Measurements from ENCODE around the gene MMP28. TPM values are rescaled to one million over a fixed set of nuclear protein-coding genes. Genes with fewer than 3 reads are reported as not detected.

Gene MMP28
- polyA plus RNA-seq, 2 donors: 14.8 to 21.7 TPM

- Histone ChIP-seq H3K36me3 (ENCODE audit: control insufficient read depth in 2 of 2, insufficient read depth in 2 of 2, low read length in 1 of 2) (no peaks in the 10 kb centered on the region), H3K27ac (ENCODE audit: low read depth in 2 of 2, low read length in 1 of 2) (peak overlapping the region; percentile 68 to 87), H3K27me3 (ENCODE audit: control insufficient read depth in 1 of 2, insufficient read depth in 2 of 2, low read length in 2 of 2) (no peaks in the 10 kb centered on the region), H3K4me1 (ENCODE audit: control insufficient read depth in 2 of 2, insufficient read depth in 2 of 2, low read length in 1 of 2) (peaks cover 0 to 10% of the 10 kb centered on the region in 2 donors), H3K4me3 (ENCODE audit: low read depth in 1 of 2, low read length in 2 of 2) (no peak overlapping the region), H3K9me3 (ENCODE audit: control insufficient read depth in 2 of 2, insufficient read depth in 1 of 2, low read depth in 1 of 2, low read length in 1 of 2) (no peaks in the 10 kb centered on the region)
- 18 to 34% methylated on average over 2 of the region's 2 CpGs for WGBS, 2 donors
Measured at GRCh38 chr17:35788477-35789368, 6.7 kb downstream of the MMP28 start.

GRCh38 chr17:35786941-35787432, 8.5 kb downstream of the MMP28 start:
- no peaks in the 10 kb centered on the region for H3K27me3 ChIP-seq (ENCODE audit: control insufficient read depth in 1 of 2, insufficient read depth in 2 of 2, low read length in 2 of 2)
- no peaks in the 10 kb centered on the region for H3K36me3 ChIP-seq (ENCODE audit: control insufficient read depth in 2 of 2, insufficient read depth in 2 of 2, low read length in 1 of 2)
- no peak overlapping the region for H3K4me3 ChIP-seq (ENCODE audit: low read depth in 1 of 2, low read length in 2 of 2)
- peak overlapping the region; percentile 10 to 62 for H3K27ac ChIP-seq (ENCODE audit: low read depth in 2 of 2, low read length in 1 of 2)
- 18 to 34% methylated on average over 3 of the region's 3 CpGs for WGBS, 2 donors
- H3K9me3 ChIP-seq (ENCODE audit: control insufficient read depth in 2 of 2, insufficient read depth in 1 of 2, low read depth in 1 of 2, low read length in 1 of 2): no peaks in the 10 kb centered on the region
- peaks cover 0 to 10% of the 10 kb centered on the region in 2 donors for H3K4me1 ChIP-seq (ENCODE audit: control insufficient read depth in 2 of 2, insufficient read depth in 2 of 2, low read length in 1 of 2)

- peak overlapping the region; percentile 71 to 88 for H3K27ac ChIP-seq (ENCODE audit: low read depth in 2 of 2, low read length in 1 of 2)
- H3K4me1 ChIP-seq (ENCODE audit: control insufficient read depth in 2 of 2, insufficient read depth in 2 of 2, low read length in 1 of 2): peaks cover 0 to 8% of the 10 kb centered on the region in 2 donors
- no peaks in the 10 kb centered on the region for H3K27me3 ChIP-seq (ENCODE audit: control insufficient read depth in 1 of 2, insufficient read depth in 2 of 2, low read length in 2 of 2)
- WGBS, 2 donors: 42 to 64% methylated on average over 2 of the region's 2 CpGs
- no peaks in the 10 kb centered on the region for H3K36me3 ChIP-seq (ENCODE audit: control insufficient read depth in 2 of 2, insufficient read depth in 2 of 2, low read length in 1 of 2)
- H3K4me3 ChIP-seq (ENCODE audit: low read depth in 1 of 2, low read length in 2 of 2): no peak overlapping the region
- H3K9me3 ChIP-seq (ENCODE audit: control insufficient read depth in 2 of 2, insufficient read depth in 1 of 2, low read depth in 1 of 2, low read length in 1 of 2): no peaks in the 10 kb centered on the region
Measured at GRCh38 chr17:35784895-35785294, 10.5 kb downstream of the MMP28 start.

GRCh38 chr17:35780950-35781349, 14.5 kb downstream of the MMP28 start:
- H3K4me3 ChIP-seq (ENCODE audit: low read depth in 1 of 2, low read length in 2 of 2): no peak overlapping the region
- H3K27ac ChIP-seq (ENCODE audit: low read depth in 2 of 2, low read length in 1 of 2): no peak overlapping the region
- H3K36me3 ChIP-seq (ENCODE audit: control insufficient read depth in 2 of 2, insufficient read depth in 2 of 2, low read length in 1 of 2): peaks cover 0 to 2% of the 10 kb centered on the region in 2 donors
- no peaks in the 10 kb centered on the region for H3K27me3 ChIP-seq (ENCODE audit: control insufficient read depth in 1 of 2, insufficient read depth in 2 of 2, low read length in 2 of 2)
- no peaks in the 10 kb centered on the region for H3K9me3 ChIP-seq (ENCODE audit: control insufficient read depth in 2 of 2, insufficient read depth in 1 of 2, low read depth in 1 of 2, low read length in 1 of 2)
- WGBS, 2 donors: 73 to 75% methylated on average over 3 of the region's 3 CpGs
- H3K4me1 ChIP-seq (ENCODE audit: control insufficient read depth in 2 of 2, insufficient read depth in 2 of 2, low read length in 1 of 2): peaks cover 2 to 11% of the 10 kb centered on the region in 2 donors

- H3K9me3 ChIP-seq (ENCODE audit: control insufficient read depth in 2 of 2, insufficient read depth in 1 of 2, low read depth in 1 of 2, low read length in 1 of 2): no peaks in the 10 kb centered on the region
- peaks cover 4 to 16% of the 10 kb centered on the region in 2 donors for H3K4me1 ChIP-seq (ENCODE audit: control insufficient read depth in 2 of 2, insufficient read depth in 2 of 2, low read length in 1 of 2)
- H3K4me3 ChIP-seq (ENCODE audit: low read depth in 1 of 2, low read length in 2 of 2): no peak overlapping the region
- H3K36me3 ChIP-seq (ENCODE audit: control insufficient read depth in 2 of 2, insufficient read depth in 2 of 2, low read length in 1 of 2): peaks cover 0 to 2% of the 10 kb centered on the region in 2 donors
- H3K27me3 ChIP-seq (ENCODE audit: control insufficient read depth in 1 of 2, insufficient read depth in 2 of 2, low read length in 2 of 2): no peaks in the 10 kb centered on the region
- WGBS, 2 donors: 87 to 88% methylated on average over 16 of the region's 16 CpGs
- H3K27ac ChIP-seq (ENCODE audit: low read depth in 2 of 2, low read length in 1 of 2): peak overlapping the region; percentile 23 to 70
Measured at GRCh38 chr17:35778641-35779196, 16.7 kb downstream of the MMP28 start.

GRCh38 chr17:35775583-35775982, 19.9 kb downstream of the MMP28 start:
- Histone ChIP-seq H3K4me3 (ENCODE audit: low read depth in 1 of 2, low read length in 2 of 2) (peak overlapping the region in 1 of 2 donors; percentile 13), H3K9me3 (ENCODE audit: control insufficient read depth in 2 of 2, insufficient read depth in 1 of 2, low read depth in 1 of 2, low read length in 1 of 2) (no peaks in the 10 kb centered on the region), H3K4me1 (ENCODE audit: control insufficient read depth in 2 of 2, insufficient read depth in 2 of 2, low read length in 1 of 2) (peaks cover 4 to 14% of the 10 kb centered on the region in 2 donors), H3K36me3 (ENCODE audit: control insufficient read depth in 2 of 2, insufficient read depth in 2 of 2, low read length in 1 of 2) (peaks cover 0 to 2% of the 10 kb centered on the region in 2 donors), H3K27ac (ENCODE audit: low read depth in 2 of 2, low read length in 1 of 2) (peak overlapping the region; percentile 70 to 87), H3K27me3 (ENCODE audit: control insufficient read depth in 1 of 2, insufficient read depth in 2 of 2, low read length in 2 of 2) (no peaks in the 10 kb centered on the region)
- WGBS, 2 donors: 41 to 43% methylated on average over 6 of the region's 6 CpGs

GRCh38 chr17:35775039-35775438, 20.4 kb downstream of the MMP28 start:
- H3K4me3 ChIP-seq (ENCODE audit: low read depth in 1 of 2, low read length in 2 of 2): peak overlapping the region in 1 of 2 donors; percentile 13
- H3K9me3 ChIP-seq (ENCODE audit: control insufficient read depth in 2 of 2, insufficient read depth in 1 of 2, low read depth in 1 of 2, low read length in 1 of 2): no peaks in the 10 kb centered on the region
- H3K4me1 ChIP-seq (ENCODE audit: control insufficient read depth in 2 of 2, insufficient read depth in 2 of 2, low read length in 1 of 2): peaks cover 4 to 14% of the 10 kb centered on the region in 2 donors
- H3K36me3 ChIP-seq (ENCODE audit: control insufficient read depth in 2 of 2, insufficient read depth in 2 of 2, low read length in 1 of 2): peaks cover 0 to 2% of the 10 kb centered on the region in 2 donors
- WGBS, 2 donors: 56% methylated on average over 5 of the region's 5 CpGs
- H3K27ac ChIP-seq (ENCODE audit: low read depth in 2 of 2, low read length in 1 of 2): peak overlapping the region; percentile 70 to 87
- H3K27me3 ChIP-seq (ENCODE audit: control insufficient read depth in 1 of 2, insufficient read depth in 2 of 2, low read length in 2 of 2): no peaks in the 10 kb centered on the region

GRCh38 chr17:35774499-35774898, 20.9 kb downstream of the MMP28 start:
- Histone ChIP-seq H3K27ac (ENCODE audit: low read depth in 2 of 2, low read length in 1 of 2) (peak overlapping the region; percentile 70 to 87), H3K9me3 (ENCODE audit: control insufficient read depth in 2 of 2, insufficient read depth in 1 of 2, low read depth in 1 of 2, low read length in 1 of 2) (peaks cover 0 to 2% of the 10 kb centered on the region in 2 donors), H3K4me1 (ENCODE audit: control insufficient read depth in 2 of 2, insufficient read depth in 2 of 2, low read length in 1 of 2) (peaks cover 4 to 14% of the 10 kb centered on the region in 2 donors), H3K36me3 (ENCODE audit: control insufficient read depth in 2 of 2, insufficient read depth in 2 of 2, low read length in 1 of 2) (peaks cover 0 to 2% of the 10 kb centered on the region in 2 donors), H3K27me3 (ENCODE audit: control insufficient read depth in 1 of 2, insufficient read depth in 2 of 2, low read length in 2 of 2) (no peaks in the 10 kb centered on the region), H3K4me3 (ENCODE audit: low read depth in 1 of 2, low read length in 2 of 2) (no peak overlapping the region)
- WGBS, 2 donors: 35 to 39% methylated on average over 4 to 5 of the region's 5 CpGs

GRCh38 chr17:35773679-35774425, 21.6 kb downstream of the MMP28 start:
- 35 to 51% methylated on average over 10 of the region's 10 CpGs for whole genome bisulfite sequencing, 2 donors
- Histone ChIP-seq H3K36me3 (ENCODE audit: control insufficient read depth in 2 of 2, insufficient read depth in 2 of 2, low read length in 1 of 2) (peaks cover 0 to 2% of the 10 kb centered on the region in 2 donors), H3K9me3 (ENCODE audit: control insufficient read depth in 2 of 2, insufficient read depth in 1 of 2, low read depth in 1 of 2, low read length in 1 of 2) (peaks cover 0 to 2% of the 10 kb centered on the region in 2 donors), H3K27ac (ENCODE audit: low read depth in 2 of 2, low read length in 1 of 2) (peak overlapping the region; percentile 70 to 87), H3K4me1 (ENCODE audit: control insufficient read depth in 2 of 2, insufficient read depth in 2 of 2, low read length in 1 of 2) (peaks cover 4 to 13% of the 10 kb centered on the region in 2 donors), H3K4me3 (ENCODE audit: low read depth in 1 of 2, low read length in 2 of 2) (no peak overlapping the region), H3K27me3 (ENCODE audit: control insufficient read depth in 1 of 2, insufficient read depth in 2 of 2, low read length in 2 of 2) (no peaks in the 10 kb centered on the region)
